MCF 10A (cell line): ENCODE data around the gene CAMTA1. TPM values are rescaled to one million over a fixed set of nuclear protein-coding genes. Genes with fewer than 3 reads are reported as not detected.
A peak's percentile ranks its signal among the peaks of the same experiment; 100 is the strongest.

Experiments
- BruUV-seq: library from RNA; stranded (reverse); fragments of 400-500 nt; replicated peaks from 2 replicates; lab custom pipeline; 2021; lab: Mats Ljungman, UMichigan
- CTCF ChIA-PET: fragments of 300-600 bp; sonication (Branson Sonifier 250); formaldehyde crosslinking; extraction: SDS; loops from one replicate; lab custom pipeline; 2021; ENCODE audit warnings: antibody characterized with exemption, inconsistent platforms; lab: Yijun Ruan, JAX
- POLR2A ChIA-PET: fragments of 300-600, 350-650 bp; sonication (Branson Sonifier 250); formaldehyde crosslinking; extraction: SDS; loops from one replicate; lab custom pipeline; 2020; ENCODE audit warnings: antibody characterized with exemption, inconsistent platforms; lab: Yijun Ruan, JAX
- DNase-seq: peaks from one replicate; pipeline ENCODE4 v3.0.0-alpha.2; 2018; ENCODE audit not compliant: unreplicated experiment
- H3K27ac Mint-ChIP-seq: one replicate; pipeline ENCODE4 v1.8.0; 2022; ENCODE audit warnings: mild to moderate bottlenecking, low read depth, mixed read lengths; ENCODE audit not compliant: unreplicated experiment
- H3K27me3 Mint-ChIP-seq: one replicate; pipeline ENCODE4 v1.8.0; 2022; ENCODE audit warnings: mixed read lengths; ENCODE audit not compliant: insufficient read depth, unreplicated experiment
- H3K36me3 Mint-ChIP-seq: one replicate; pipeline ENCODE4 v1.8.0; 2022; ENCODE audit warnings: mild to moderate bottlenecking, moderate library complexity, mixed read lengths; ENCODE audit not compliant: insufficient read depth, unreplicated experiment
- H3K4me1 Mint-ChIP-seq: one replicate; pipeline ENCODE4 v1.8.0; 2022; ENCODE audit warnings: mixed read lengths; ENCODE audit not compliant: insufficient read depth, unreplicated experiment
- H3K4me3 Mint-ChIP-seq: one replicate; pipeline ENCODE4 v1.8.0; 2022; ENCODE audit warnings: mild to moderate bottlenecking, moderate library complexity, mixed read lengths; ENCODE audit not compliant: unreplicated experiment
- H3K9me3 Mint-ChIP-seq: one replicate; pipeline ENCODE4 v1.8.0; 2022; ENCODE audit warnings: mixed read lengths; ENCODE audit not compliant: unreplicated experiment
- intact Hi-C: fragments of 100-400 bp; cut with micrococcal nuclease; formaldehyde crosslinking; loops from 2 replicates; pipeline ENCODE4 v1.14.1; 2022
- total RNA-seq: library from RNA; stranded (reverse); gene quantifications from 2 replicates; pipeline ENCODE4 v1.2.3, GENCODE V29; 2022
- TF ChIP-seq, protein P1 (sequence below): fragments of 200-600 bp; IDR thresholded peaks from one replicate; pipeline ENCODE4 v1.8.0; 2022; ENCODE audit warnings: antibody characterized with exemption, mild to moderate bottlenecking; ENCODE audit not compliant: unreplicated experiment

The CAMTA1 gene
- total RNA-seq, 1 experiment from 2014 or later: 74.1 TPM

DNA sequence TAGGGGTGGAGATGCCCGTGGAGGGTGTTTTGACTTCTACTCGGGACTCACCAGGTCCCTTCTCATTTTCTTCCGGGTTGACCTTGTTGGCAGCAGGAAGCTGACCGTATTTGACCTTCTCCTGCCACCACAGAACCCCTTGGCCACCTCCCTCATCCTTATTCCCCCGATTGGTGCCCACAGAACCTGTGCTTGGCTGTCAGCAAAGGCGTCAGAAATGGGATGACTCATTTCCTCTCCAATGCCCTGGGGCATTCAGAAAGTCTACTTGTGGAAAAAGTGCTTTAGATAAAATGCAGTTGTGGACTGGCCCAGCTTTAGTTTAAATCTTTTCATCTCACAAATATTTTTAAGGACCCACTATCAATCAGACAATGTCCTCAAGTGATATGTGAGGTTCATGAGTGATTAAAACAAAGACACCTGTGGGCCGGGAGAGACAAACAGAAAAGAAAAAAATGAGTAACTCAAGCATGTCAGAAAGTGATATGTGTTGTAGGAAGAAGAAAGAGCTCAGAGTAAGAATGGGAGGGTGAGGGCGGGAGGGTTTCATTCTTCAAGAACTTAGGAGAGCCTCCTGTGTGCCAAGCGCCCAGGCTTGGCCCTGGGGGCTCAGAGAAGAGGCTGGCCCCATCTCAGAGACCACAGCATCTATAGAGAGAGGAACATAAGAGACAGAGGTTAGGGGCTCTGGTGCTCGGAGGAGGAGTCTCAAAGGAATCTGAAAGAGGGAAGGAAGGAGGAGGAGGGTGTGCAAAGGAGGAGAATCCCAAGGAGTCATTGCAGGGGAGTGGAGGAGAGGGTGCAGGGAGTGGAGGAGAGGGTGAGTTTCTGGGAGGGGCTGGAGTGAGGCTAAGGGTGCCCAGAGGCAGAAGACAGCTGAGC is 764.3 kb downstream of the CAMTA1 start:
- Mint-ChIP-seq H3K9me3 (no peaks in the 10 kb centered on the region), H3K36me3 (no peaks in the 10 kb centered on the region), H3K4me1 (peaks cover 20% of the 10 kb centered on the region), H3K4me3 (peak overlapping the region; percentile 55), H3K27me3 (no peaks in the 10 kb centered on the region), H3K27ac (peak overlapping the region; percentile 98)
- POLR2A ChIA-PET: interaction anchor here (0.7 to 1.4 kb wide), 5 partner anchors 11 to 268 kb away, joined by 3 to 4 read pairs (median 3); no protein-coding TSS in a partner anchor
- TF ChIP-seq, protein P1, sequence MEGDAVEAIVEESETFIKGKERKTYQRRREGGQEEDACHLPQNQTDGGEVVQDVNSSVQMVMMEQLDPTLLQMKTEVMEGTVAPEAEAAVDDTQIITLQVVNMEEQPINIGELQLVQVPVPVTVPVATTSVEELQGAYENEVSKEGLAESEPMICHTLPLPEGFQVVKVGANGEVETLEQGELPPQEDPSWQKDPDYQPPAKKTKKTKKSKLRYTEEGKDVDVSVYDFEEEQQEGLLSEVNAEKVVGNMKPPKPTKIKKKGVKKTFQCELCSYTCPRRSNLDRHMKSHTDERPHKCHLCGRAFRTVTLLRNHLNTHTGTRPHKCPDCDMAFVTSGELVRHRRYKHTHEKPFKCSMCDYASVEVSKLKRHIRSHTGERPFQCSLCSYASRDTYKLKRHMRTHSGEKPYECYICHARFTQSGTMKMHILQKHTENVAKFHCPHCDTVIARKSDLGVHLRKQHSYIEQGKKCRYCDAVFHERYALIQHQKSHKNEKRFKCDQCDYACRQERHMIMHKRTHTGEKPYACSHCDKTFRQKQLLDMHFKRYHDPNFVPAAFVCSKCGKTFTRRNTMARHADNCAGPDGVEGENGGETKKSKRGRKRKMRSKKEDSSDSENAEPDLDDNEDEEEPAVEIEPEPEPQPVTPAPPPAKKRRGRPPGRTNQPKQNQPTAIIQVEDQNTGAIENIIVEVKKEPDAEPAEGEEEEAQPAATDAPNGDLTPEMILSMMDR: no peak
- CTCF ChIA-PET: interaction anchor here (0.8 to 1.3 kb wide), 2 partner anchors 10 to 507 kb away, joined by 3 read pairs; no protein-coding TSS in a partner anchor
- intact Hi-C loops: no loop called here
- TSS peak; percentile 92 for BruUV-seq
- peak; percentile 96 for DNase-seq

DNA sequence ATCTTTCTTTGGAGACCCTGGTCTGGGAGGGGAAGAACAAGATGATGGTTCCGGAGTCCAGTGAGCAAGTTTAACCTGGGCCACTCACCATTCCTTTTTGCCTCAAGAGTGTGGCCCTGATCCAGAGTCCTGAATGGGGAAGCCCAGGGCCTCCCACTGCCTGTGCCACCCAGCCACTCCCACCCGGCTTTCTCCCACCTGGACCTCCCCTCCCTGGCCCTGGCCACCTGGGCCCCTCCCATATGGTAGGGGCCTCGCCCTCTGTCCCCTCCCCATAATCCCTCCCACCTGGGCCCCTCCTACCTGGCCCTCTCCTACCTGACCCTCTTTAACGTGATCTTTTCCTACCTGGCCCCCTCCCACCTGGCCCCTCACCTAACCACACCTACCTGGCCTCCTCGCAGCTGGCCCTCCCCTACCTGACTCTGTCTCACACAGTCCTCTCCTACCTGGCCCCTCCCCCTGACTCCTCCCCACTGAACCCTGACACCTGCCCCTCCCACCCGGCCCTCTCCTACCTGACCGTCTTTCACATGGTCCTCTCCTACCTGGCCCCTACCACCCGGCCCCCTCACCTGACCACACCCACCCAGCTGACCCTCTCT is 765.1 kb downstream of the CAMTA1 start:
- TF ChIP-seq, protein P1: no peak
- intact Hi-C loops: no loop called here
- Mint-ChIP-seq H3K27ac (peak overlapping the region; percentile 98), H3K27me3 (no peaks in the 10 kb centered on the region), H3K4me1 (peaks cover 20% of the 10 kb centered on the region), H3K9me3 (no peaks in the 10 kb centered on the region), H3K4me3 (peak overlapping the region; percentile 55), H3K36me3 (no peaks in the 10 kb centered on the region)
- no TSS peak for BruUV-seq
- ChIA-PET POLR2A (interaction anchor here (0.7 to 1.4 kb wide), 2 partner anchors 12 to 22 kb away, joined by 3 to 4 read pairs; no protein-coding TSS in a partner anchor), CTCF (interaction anchor here (0.8 to 1.3 kb wide), 2 partner anchors 10 to 508 kb away, joined by 3 read pairs; no protein-coding TSS in a partner anchor)
- no peak for DNase-seq

DNA sequence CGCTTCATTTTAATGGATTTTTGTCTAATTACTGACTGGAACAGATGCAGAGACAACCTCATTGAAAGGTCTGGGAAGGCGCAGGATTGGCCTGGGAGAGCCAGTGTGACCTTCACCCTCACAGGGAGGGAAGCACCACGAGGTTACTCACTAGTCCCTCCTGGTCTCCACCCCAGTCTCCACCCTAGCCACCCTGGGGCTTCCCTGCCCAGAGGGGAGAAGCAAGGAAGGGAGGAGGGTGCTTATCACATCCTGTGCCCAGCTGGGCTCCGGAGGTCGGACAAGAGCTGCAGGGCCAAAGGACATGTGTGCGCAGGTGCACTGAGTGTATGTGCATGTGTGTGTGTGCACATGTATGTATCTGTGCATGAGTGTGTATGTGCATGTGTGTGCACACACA is 765.7 kb downstream of the CAMTA1 start:
- no TSS peak for BruUV-seq
- peaks cover 20% of the 10 kb centered on the region for H3K4me1 Mint-ChIP-seq
- peak overlapping the region; percentile 98 for H3K27ac Mint-ChIP-seq
- H3K9me3 Mint-ChIP-seq: no peaks in the 10 kb centered on the region
- DNase-seq: no peak
- no peak overlapping the region for H3K4me3 Mint-ChIP-seq
- ChIA-PET CTCF (no interaction called here), POLR2A (no interaction called here)
- no peaks in the 10 kb centered on the region for H3K36me3 Mint-ChIP-seq
- TF ChIP-seq, protein P1: no peak
- H3K27me3 Mint-ChIP-seq: no peaks in the 10 kb centered on the region
- intact Hi-C loops: no loop called here

DNA sequence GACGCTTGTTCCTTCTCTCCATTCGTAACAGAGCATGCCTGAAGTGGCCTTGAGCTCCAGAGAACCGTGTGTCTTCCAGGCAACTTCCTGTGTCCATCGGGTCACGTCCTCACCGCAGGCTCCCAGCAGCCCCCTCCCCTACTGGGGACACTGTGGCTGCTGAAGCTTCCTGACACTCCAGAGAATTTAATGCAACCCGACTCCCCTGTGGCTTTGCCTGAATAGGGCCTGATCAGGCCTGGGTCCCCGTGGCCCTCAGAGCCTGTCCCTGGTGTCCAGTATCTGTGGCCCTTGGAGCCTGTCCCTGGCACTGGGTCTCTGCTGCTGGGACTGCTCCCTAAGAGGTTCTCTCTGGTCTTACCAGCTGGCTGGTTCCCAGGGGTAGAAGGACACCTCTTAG is 766.2 kb downstream of the CAMTA1 start:
- no TSS peak for BruUV-seq
- Mint-ChIP-seq H3K27me3 (no peaks in the 10 kb centered on the region), H3K4me3 (no peak overlapping the region), H3K36me3 (no peaks in the 10 kb centered on the region), H3K9me3 (no peaks in the 10 kb centered on the region), H3K4me1 (peaks cover 20% of the 10 kb centered on the region), H3K27ac (no peak overlapping the region)
- DNase-seq: no peak
- intact Hi-C loops: no loop called here
- ChIA-PET POLR2A (no interaction called here), CTCF (interaction anchor here (1.6 kb wide), 1 partner anchor 96 kb away, joined by 5 read pairs; no protein-coding TSS in a partner anchor)
- TF ChIP-seq, protein P1: no peak
